GM18873 (cell line): Measurements from ENCODE around the gene FOXR1.
A peak's percentile ranks its signal among the peaks of the same experiment; 100 is the strongest.

Source experiments
- ATAC-seq: cut with Tn5 transposase; IDR thresholded peaks from one replicate; pipeline ENCODE4 v1.9.1; 2021; ENCODE audit warnings: mild to moderate bottlenecking, moderate library complexity, moderate number of reproducible peaks; ENCODE audit not compliant: unreplicated experiment, low FRiP score

FOXR1 gene

DNA sequence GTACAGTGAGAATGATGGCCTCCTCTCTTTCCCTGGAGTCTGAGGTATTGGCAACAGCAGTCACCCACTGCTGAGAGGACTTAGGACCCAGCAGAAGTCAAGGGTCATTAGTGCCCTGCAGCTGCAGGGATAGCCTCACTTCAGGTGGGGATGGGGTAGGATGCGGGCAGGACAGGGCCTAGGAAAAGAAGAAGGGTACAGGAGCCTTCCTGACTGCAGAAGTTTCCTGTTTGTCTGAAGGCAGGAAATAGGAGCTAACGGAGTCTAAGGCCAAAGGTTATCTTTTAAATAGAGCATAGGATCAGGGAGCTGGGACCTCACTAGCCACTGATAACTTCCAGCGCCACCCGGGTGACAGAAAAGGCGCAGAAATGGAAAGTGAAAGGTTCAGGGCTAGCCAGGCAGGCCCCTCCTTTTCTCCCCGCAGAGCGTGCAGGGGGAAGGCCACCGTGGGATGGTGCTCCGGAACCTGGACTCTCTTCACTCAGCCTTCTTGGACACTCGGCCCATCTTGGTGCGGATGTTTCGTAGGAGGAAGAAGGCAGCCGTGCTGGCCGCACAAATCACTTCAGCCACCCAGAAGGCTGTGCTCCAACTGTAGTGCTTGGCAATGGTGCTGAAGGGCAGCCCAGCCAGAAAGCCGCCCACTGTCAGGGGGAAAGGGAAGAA, 53.0 kb downstream of the FOXR1 start:
- ATAC-seq: no peak

DNA sequence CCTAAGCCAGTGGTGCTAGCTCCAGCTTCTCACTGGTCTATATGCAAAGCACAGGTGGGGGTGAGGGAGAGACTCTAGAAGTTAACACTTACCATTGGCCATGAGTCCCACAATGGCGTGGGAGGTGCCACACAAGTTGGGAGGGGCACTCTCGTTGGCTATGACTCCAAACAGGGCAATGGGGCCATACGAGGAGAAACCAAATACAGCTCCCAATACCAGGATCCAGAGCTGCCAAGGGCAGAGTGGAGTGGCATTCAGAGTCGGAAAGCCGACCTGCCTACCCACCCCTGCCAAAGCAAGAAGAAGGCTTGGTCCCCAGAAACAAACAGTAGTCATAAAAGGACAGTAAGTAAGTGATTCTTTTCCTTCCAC, 53.5 kb downstream of the FOXR1 start:
- no peak for ATAC-seq

DNA sequence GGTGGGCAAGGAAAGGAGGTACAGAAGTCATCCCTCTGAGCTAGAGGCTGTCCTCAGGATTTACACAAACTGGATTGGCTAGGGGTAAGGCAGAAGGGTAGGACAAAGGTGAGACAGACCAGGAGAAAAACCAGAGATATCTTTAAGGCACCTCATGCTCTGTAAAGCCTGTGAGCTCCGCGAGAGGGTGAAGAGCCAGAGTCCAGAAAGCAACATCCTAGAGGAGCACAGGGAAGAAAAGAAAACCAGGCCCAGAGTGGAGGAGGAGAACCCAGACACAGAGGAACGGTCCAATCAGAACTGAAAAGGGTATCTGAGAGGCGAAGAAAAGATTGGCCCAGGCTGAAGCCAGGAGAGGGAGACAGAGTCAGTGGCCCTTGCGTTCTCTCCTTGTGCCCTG, 54.0 kb downstream of the FOXR1 start:
- no peak for ATAC-seq

DNA sequence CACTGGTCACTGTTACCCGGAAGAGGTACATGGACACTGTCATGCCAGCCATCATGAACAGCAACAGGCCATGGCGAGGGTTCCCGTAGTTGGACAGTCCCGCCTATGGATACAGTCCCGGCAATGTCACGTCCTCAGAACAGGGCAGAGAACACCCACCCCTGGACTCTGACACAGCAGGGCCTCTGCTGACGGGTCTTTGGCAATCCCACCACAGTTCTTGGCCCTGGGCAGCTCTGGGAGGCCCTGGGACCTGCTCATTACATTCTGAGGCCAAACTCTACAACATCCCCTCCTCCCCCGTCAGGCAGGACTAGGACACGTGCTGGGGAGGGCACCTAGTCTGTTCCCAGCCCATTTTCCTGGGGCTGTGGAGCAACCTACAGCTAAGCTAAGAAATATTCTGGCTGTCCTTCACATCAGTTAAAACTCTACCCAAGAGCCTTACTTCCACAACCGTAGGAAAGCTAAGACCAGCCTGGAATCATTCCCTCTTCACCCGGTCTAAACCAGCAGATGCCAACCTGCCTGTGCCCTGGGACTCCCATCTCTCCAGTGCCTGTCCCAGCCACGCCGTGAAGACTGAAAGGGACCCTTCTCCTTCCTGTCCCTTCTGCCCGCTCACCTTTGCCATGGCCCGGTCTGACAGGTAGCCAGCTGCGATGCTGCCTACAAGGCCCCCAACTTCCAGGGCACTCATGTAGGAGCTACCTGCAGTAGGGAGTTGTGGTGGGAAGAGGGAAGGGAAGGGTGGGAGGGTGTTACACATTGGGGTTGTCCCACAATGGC, 54.6 kb downstream of the FOXR1 start:
- ATAC-seq: no peak

DNA sequence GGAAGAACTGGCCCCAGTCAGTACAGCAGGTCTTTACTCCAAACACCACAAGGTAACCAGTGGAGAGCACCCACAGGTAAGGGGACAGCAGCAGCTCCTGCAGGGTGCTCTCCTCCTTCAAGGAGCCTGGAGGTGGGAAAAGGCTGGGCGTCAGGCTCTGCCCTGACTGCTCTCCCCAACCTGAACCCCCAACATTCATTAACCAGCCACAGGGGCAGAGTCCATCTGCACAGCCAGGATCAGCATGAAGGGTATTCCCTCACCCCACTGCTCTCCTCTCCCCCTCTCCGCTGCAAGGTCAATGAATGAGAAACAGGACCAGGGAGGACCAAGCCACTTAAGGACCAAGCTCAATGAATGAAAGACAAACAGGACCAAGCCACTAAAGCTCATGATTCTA, 55.4 kb downstream of the FOXR1 start:
- no peak for ATAC-seq

DNA sequence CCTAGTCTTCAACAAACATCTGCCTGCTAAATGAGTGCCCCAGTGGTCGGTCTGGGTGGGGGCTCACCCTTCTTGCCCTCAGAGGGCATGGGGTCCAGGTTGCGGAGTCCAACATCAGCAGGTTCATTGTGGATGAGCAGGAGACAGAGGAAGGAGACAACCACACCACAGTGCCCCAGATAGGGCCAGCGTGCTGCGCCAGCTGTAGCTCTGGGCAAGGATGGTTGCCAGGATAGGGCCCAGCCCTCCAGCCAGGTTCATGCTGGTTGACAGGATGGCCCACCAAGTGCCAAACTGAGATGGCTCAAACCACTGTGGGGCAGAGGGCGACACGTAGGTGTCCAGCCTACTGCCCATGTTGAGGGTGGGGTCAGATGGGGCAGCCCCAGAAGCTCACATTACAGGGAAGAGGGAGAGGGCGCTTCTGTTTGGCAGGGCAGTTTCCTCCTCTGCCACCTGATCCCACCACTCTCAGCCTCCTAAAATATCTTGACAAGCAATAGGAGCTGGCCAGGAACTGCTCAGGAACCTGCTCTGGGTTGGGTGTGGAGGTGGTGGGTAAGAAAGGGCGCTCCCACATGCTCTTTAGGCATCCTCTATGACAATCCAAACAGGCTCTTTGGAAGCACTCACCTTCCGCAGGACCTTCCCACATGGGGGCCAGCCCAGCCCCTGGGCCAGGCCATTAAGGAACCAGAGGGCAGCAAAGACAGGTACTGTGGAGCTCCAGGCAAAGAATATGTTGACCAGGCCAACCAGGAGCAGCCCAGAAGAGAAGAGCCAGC, 56.2 kb downstream of the FOXR1 start:
- ATAC-seq: no peak

DNA sequence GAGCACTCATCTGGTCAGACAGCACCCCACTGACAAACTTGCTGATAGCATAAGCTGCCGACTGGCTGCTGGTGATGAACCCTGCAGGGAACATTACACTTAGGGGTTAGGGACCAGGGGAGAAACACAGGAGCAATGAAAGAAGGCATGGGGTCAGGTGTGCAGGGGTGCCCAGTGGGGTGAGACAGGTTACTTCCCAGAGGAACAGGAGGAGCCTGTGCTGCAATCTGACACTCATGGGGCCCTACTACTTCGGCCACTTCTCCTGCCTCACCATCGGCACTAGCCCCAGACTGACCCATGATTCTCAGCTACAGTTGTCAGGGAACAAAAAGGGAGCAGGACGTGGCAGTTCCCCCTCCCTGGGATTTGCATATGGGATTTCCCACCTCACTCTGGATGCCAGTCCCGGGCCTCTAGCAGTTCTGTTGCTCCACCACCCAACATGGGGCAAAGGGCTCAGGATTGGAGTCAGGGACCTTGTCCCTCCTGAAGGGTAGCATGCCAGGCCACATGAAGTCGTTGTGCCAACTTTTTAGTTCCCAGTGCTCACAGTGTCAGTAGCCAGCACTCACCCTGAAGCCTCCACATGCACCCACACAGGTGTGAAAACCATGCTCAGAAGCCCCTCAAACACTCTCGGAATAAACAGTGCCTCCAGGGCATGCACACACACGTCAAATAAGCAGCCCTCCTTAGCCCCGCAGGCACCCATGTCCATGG, 56.9 kb downstream of the FOXR1 start:
- no peak for ATAC-seq

DNA sequence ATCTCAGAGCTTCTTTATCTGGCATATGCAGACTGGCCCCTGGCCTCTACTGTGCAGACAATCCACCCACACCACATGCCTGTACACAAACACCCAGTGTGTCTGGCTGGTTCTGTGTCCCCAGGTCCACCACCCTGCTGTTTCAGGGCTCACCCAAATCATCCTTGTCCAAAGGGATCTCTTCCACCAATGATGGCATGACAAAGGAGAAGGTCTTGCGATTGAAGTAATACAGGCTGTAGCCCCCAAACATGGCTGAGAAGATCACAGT, 57.4 kb downstream of the FOXR1 start:
- no peak for ATAC-seq

DNA sequence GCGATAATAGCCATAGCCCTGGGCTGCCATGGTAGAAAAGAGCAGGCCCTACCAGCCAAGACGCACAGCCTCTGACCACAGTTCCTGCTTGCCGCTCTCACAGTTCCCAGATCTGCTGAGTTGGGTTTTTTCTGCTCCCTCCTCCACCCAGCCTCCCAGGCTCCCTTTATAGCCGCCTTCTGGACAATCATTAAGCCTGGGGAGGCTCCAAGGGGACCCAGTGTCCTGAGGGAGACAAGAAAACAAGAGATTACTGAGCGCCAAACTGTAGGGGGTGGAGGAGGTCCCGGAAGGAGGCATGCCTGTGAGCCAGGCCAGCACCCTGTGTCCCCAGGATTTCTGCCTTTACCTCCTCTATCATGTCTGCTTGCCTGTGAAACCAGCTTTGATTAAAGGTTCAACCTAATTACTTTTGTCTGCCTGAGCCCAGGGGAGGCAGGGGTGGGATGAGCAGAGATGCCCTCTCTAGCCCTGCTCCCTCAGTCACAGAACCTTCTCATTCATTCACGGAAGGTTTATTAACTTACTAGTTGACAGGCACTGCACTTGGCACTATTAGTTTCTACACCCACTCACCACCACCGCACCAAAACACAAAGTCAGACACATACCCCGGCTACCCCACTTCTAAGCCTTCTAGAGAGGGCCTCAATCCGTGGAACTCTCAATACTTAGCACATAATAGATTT, 57.9 kb downstream of the FOXR1 start:
- no peak for ATAC-seq

DNA sequence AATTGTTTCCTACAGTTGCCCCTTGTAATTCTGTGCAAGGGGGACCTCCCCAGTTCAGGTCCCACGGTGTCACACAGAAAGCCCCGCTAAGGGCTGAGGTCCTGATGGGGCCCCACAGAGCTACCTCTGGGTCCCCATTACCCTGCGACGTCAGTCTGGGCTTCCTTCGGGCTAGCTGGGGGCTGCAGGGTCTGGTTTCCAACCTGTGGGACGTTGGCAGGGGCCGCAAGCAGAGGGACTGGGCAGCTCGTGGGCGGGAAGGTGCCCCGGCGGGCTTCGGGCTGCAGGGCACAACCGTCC, 58.4 kb downstream of the FOXR1 start:
- no peak for ATAC-seq

DNA sequence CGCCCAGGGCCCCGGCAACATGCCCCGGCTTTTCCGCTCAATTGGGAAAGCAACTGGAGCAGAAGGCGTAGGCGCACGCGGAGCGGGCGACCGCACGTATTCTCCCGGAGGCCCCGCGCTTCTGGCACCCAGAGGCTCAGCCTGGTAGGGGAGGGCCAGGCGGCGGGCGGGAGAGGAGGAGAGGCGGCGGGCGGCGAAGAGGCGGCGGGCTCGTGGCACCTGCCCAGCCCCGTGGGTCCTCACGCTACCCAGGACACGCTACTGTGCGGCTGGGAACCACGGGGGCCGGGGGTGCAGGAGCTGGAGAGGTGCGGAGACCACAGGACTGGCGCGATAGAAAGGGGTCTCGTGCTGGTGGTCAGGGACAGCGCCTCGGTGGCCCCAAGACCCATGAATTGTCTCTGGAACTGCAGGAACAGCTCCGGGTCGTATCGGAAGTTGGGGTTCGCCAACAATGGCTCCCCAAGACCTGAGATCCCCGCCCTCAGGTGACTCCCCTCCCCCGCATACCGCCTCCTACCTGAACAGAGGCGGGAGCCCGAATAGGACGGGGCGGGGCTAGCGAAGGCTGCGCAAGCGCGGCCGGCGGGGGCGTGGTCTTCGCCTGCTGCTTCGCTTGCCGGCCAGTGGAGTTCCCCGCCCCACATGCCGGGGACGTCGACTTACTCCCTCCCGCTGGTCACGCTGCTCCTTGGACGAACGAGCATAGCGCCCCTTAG, 58.9 kb downstream of the FOXR1 start, which contains the start of gene SLC37A4:
Gene SLC37A4, minus strand, starts transcription at position 549 of the 719 bp plus-strand sequence.
- peak; percentile 71 for ATAC-seq
